ENCODE measurements around the gene FHOD3. TPM values are rescaled to one million over a fixed set of nuclear protein-coding genes. Genes with fewer than 3 reads are reported as not detected.

FHOD3 gene
- 100 to 1,000 TPM; 118 to 532 (median 285) TPM for total RNA-seq
- polyA plus RNA-seq, result 100 to 1,000 TPM; 109 to 204 TPM
- long read RNA-seq, donor 1, partial matches to known transcripts, result 69 of 106 reads
- long read RNA-seq, donor 1, other reads (novel, unspliced or antisense), result 36 of 106 reads
- long read RNA-seq, donor 2, full-length matches to known transcripts, result 7 of 216 reads
- long read RNA-seq, donor 2, partial matches to known transcripts, result 134 of 216 reads
- long read RNA-seq, donor 2, other reads (novel, unspliced or antisense), result 75 of 216 reads
- long read RNA-seq, donor 3, full-length matches to known transcripts, result 5 of 64 reads
- long read RNA-seq, donor 3, partial matches to known transcripts, result 38 of 64 reads
- long read RNA-seq, donor 3, other reads (novel, unspliced or antisense), result 21 of 64 reads

DNA sequence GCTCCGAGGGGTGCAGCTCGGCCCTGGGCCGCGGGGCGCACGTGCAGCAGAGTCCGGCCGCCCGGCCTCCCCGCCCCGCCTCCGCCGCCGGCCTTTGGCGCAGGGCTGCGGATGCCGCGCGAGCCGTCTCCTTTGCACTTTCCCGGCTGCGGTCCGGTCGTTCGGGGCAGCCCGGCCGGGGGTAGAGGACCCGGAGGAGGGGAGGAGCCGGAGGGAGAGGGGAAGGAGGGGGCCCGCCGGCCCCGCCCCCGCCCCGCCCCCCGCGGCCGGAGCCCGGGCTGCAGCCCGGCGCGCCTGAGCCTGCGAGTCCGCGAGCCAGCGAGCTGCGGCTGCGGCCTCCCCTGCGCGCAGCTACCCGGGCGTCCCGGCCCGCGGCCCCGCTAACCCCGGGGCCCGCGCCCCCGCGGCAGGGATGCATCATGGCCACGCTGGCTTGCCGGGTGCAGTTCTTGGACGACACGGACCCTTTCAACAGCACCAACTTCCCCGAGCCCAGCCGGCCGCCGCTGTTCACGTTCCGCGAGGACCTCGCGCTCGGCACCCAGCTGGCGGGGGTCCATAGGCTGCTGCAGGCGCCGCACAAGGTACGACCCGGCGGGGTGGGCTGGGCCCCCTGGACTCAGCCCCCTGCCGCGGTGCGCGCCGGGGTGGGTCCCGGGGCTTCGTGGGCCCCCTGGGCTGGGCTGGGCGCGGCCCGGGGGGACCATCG lies at the start of gene FHOD3:
Gene FHOD3, plus strand, starts transcription at position 297 of the 709 bp plus-strand sequence. Its CDS starts 123 bp downstream, at position 420.
- 1% methylated on average over 91 of the region's 91 CpGs; no CpG with 5 or more reads in 2 of the 4 donors for WGBS, 4 donors
- peaks cover 0 to 39% (median 16%) of the 10 kb centered on the region in 12 donors for H3K4me1 ChIP-seq
- H3K4me3 ChIP-seq, result peak within 1 kb of the TSS; percentile 61 to 92 (median 75)
- H3K27me3 ChIP-seq, result peaks cover 0 to 57% (median 9%) of the 10 kb centered on the region in 9 donors
- intact Hi-C loops (cut with DNase I), result loop anchor here (2.0 to 10.0 kb wide), 10 partner anchors 40 to 457 kb away; no protein-coding TSS in a partner anchor
- DNase-seq, result peak; percentile 81 to 90 (median 84)
- peak; percentile 35 to 87 (median 78) for ATAC-seq
- TF ChIP-seq POLR2A (IDR thresholded peaks at IDR 0.05) (peak in 1 of 2 donors; percentile 57), CTCF (IDR thresholded peaks at IDR 0.05) (no peak)
- H3K36me3 ChIP-seq, result no peaks in the 10 kb centered on the region
- peak within 1 kb of the TSS; percentile 49 to 94 (median 87) for H3K27ac ChIP-seq
- H3K9me3 ChIP-seq, result no peaks in the 10 kb centered on the region

DNA sequence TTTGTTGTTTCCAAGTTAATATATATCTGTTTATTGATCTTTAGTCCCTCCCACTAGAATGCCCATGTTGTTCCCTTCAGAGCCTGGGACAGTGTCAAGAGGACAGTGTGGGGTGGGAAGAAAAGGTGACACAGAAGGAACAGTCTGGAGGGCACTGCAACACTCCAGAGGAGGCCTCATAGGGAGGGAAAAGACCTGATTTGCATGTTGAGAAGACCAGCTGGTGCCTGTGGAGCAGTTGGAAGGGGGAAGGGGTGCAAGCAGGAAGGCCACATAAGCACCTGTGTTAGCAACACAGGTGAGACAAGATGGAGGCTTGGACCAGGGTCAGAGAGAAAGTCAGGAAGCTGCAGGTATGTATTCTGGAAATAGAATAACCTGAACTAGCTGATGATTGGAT lies 48.1 kb upstream of the FHOD3 start:
- no peaks in the 10 kb centered on the region for H3K27me3 ChIP-seq
- TF ChIP-seq POLR2A (IDR thresholded peaks at IDR 0.05) (no peak), CTCF (IDR thresholded peaks at IDR 0.05) (no peak)
- DNase-seq (no peak), ATAC-seq (no peak)
- peaks cover 0 to 29% (median 0%) of the 10 kb centered on the region in 12 donors for H3K9me3 ChIP-seq
- no peak overlapping the region for H3K27ac ChIP-seq
- H3K4me3 ChIP-seq, result no peak overlapping the region
- no peaks in the 10 kb centered on the region for H3K4me1 ChIP-seq
- intact Hi-C loops (cut with DNase I), result no loop called here
- H3K36me3 ChIP-seq, result no peaks in the 10 kb centered on the region

DNA sequence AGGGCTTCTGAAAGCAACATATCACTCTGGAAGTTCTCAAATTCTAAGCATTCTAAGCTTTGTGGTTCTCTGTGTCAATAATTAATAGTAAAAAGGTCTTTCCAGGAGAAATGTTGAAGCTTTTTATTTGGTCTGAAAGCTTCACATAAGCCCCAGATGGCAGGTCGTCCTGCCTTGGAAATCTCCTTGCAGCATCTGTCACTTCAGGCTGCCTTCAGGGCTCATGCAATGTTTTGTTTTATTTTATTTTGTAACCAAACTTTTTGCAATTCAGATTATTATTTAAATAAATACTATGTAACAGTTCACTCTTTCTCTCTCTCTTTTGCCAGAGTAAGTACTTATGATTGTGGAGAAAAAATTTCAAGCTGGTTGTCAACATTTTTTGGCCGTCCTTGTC lies 46.7 kb upstream of the FHOD3 start:
- DNase-seq (no peak), ATAC-seq (no peak)
- no peak overlapping the region for H3K27ac ChIP-seq
- peaks cover 0 to 18% (median 0%) of the 10 kb centered on the region in 12 donors for H3K9me3 ChIP-seq
- no peak overlapping the region for H3K4me3 ChIP-seq
- no peaks in the 10 kb centered on the region for H3K4me1 ChIP-seq
- WGBS, 4 donors, result 76 to 87% (median 82%) methylated on average over 2 of the region's 2 CpGs
- intact Hi-C loops (cut with DNase I), result no loop called here
- H3K27me3 ChIP-seq, result no peaks in the 10 kb centered on the region
- H3K36me3 ChIP-seq, result no peaks in the 10 kb centered on the region
- TF ChIP-seq CTCF (IDR thresholded peaks at IDR 0.05) (no peak), POLR2A (IDR thresholded peaks at IDR 0.05) (no peak)

DNA sequence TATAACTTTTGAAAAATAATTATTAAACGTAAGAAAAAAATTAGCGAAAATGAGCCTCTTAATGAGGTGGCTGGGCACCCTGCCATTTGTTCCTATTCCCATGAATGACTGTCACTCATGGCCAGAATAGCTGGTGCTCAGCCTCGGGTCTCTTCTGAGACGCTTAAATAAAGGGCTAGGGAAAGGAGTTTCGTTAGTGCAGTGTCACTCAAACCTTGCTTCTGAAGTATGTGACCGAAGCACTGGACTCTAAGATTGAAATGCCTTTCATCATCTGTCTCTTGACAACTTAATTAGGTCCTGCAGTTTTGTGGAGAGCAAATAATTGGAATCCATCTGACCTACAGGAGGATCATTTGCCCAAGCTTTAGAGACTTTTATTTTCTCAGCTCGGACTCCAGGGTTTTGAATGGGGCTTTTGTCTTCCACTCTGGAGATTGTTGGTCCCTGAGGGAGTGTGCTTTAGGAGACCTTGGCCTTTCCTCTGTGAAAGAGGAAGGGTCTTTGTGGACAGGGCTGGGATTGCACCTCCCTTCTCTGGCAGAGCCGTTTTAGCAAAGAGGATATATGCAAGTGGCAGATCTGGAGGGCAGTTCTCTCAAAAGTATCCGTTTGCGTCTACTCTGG lies 42.3 kb upstream of the FHOD3 start:
- no peaks in the 10 kb centered on the region for H3K9me3 ChIP-seq
- no peaks in the 10 kb centered on the region for H3K27me3 ChIP-seq
- DNase-seq (no peak), ATAC-seq (no peak)
- intact Hi-C loops (cut with DNase I), result no loop called here
- no peaks in the 10 kb centered on the region for H3K36me3 ChIP-seq
- 66 to 77% (median 70%) methylated on average over 10 of the region's 10 CpGs for WGBS, 4 donors
- no peak overlapping the region for H3K4me3 ChIP-seq
- H3K4me1 ChIP-seq, result no peaks in the 10 kb centered on the region
- H3K27ac ChIP-seq, result no peak overlapping the region
- TF ChIP-seq POLR2A (IDR thresholded peaks at IDR 0.05) (no peak), CTCF (IDR thresholded peaks at IDR 0.05) (no peak)
